KOPT-K1 (cell line): Measurements from ENCODE around the gene TMEM132C.
"Not testable (repeated sequence)": the region's sequence is repeated elsewhere in the genome, so short reads cannot be mapped to it uniquely, and the experiment has no call there.

Experiments
- H3K27ac ChIP-seq: fragments of 200-600 bp; sonication (generic); 2 replicates; pipeline ENCODE4 v1.5.1; 2016; ENCODE audit warnings: antibody characterized with exemption, mild to moderate bottlenecking, low read depth, low read length; ENCODE audit not compliant: poor library complexity, severe bottlenecking
- H3K36me3 ChIP-seq: fragments of 200-600 bp; sonication (generic); 2 replicates; pipeline ENCODE4 v1.5.1; 2017; ENCODE audit warnings: antibody characterized with exemption, mild to moderate bottlenecking, low read length, moderate library complexity; ENCODE audit not compliant: insufficient read depth
- H3K9me3 ChIP-seq: fragments of 200-600 bp; sonication (generic); 2 replicates; pipeline ENCODE4 v1.5.1; 2017; ENCODE audit warnings: antibody characterized with exemption, low read length, mild to moderate bottlenecking; ENCODE audit not compliant: insufficient read depth, poor library complexity, severe bottlenecking

The TMEM132C gene

GRCh38 chr12:128445415-128446127 is 178.6 kb downstream of the TMEM132C start:
- no peaks in the 10 kb centered on the region for H3K36me3 ChIP-seq
- H3K27ac ChIP-seq = no peak overlapping the region

DNA sequence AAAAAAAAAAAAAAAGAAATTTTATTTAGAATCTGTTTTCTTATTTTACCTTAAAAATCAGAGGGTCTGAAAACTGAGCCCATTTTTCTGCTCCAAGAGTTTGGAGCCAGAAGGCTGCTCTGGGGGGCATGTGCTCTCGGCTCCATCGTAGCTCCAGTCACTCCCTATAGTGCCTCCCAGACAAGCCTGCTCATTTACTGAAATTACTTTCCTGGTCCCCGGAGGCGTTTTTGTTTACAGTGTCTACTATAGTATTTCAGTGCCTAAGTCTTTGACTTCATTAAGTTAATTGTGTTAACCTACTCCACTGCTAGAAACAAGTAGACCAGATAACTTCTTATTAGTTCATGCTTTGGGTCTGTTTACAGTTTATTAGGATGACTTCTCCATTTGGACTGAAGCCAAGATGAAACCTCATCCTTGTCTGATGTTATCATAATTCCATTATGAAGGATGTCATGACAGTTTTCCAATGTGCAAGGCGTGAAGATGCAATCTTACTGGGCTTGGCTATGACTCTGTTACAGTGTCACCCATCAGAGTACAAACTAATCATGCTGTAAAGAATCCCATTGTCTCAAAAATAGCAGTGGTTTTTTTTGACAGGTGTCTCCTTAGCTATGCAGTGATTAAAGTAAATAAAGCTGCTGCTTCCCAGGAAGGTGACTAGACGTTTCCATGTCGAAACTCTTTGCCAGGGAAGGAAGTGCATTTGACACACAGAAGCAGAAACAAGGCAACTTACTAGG is 182.3 kb downstream of the TMEM132C start:
- Histone ChIP-seq H3K27ac (no peak overlapping the region), H3K9me3 (no peaks in the 10 kb centered on the region), H3K36me3 (no peaks in the 10 kb centered on the region)

More at GRCh38 chr12:128445415-128446127, 178.6 kb downstream of the TMEM132C start:
- no peaks in the 10 kb centered on the region for H3K9me3 ChIP-seq

- Histone ChIP-seq H3K36me3 (no peaks in the 10 kb centered on the region), H3K27ac (no peak overlapping the region), H3K9me3 (no peaks in the 10 kb centered on the region)
These were observed 183.8 kb downstream of the TMEM132C start for GRCh38 chr12:128450810-128451209.

DNA sequence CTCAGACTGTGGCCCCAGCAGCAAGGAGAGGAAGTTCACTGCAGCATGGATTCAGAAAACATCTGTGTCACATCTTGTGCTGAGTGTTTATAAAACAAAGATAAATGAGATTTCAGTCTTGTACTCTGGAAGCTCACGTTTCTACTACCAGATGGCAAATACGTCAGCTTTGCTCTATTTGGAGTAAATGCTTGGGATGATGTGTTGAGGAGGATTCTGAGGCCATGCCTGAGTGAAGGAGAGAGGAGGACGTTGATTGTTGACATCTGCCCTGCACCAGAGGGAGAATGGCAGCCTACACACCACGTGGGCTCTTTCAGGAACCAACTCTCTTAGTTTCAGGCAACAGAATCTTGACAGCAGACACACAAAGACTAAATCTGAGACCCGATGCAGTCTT is 188.9 kb downstream of the TMEM132C start:
- Histone ChIP-seq H3K9me3 (no peaks in the 10 kb centered on the region), H3K36me3 (no peaks in the 10 kb centered on the region), H3K27ac (no peak overlapping the region)

GRCh38 chr12:128456922-128457321 is 190.0 kb downstream of the TMEM132C start:
- H3K9me3 ChIP-seq = no peaks in the 10 kb centered on the region
- no peaks in the 10 kb centered on the region for H3K36me3 ChIP-seq
- no peak overlapping the region for H3K27ac ChIP-seq

DNA sequence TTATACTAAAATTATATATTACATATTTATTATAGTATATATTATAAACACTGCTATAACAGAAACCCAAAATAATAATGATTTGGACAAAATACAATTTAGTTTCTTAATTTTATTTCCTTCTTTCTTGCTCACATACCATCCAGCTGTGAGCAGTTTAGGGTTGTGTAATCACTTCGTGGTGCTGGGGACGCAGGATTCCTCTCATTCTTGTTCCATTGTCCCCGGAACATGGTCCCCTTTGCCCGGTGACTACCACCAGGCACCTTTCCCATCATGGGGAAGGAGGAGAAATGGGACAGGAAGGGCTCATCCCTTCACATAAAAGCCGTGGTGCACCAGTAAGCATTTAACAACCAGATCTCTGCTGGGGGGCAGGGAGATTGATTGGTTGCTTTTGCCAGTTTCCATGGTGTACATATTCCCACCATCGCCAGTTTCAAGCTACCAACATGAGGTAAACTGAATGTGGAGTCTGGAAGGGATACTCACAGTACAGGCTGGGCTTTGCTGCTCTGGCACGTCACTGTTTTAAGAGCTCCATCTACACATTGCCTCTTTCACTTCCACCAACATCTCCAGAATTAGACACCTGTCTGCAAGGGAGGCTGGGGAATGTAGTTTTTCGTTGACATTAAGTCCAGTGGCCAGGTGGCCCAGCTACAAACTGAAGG is 191.5 kb downstream of the TMEM132C start:
- H3K27ac ChIP-seq = no peak overlapping the region
- no peaks in the 10 kb centered on the region for H3K9me3 ChIP-seq
- H3K36me3 ChIP-seq = no peaks in the 10 kb centered on the region

- H3K9me3 ChIP-seq = no peaks in the 10 kb centered on the region
- H3K36me3 ChIP-seq = no peaks in the 10 kb centered on the region
- no peak overlapping the region for H3K27ac ChIP-seq
These were observed 192.1 kb downstream of the TMEM132C start for GRCh38 chr12:128459067-128459466.

GRCh38 chr12:128463881-128464280 is 196.9 kb downstream of the TMEM132C start:
- no peaks in the 10 kb centered on the region for H3K36me3 ChIP-seq
- peaks cover 8% of the 10 kb centered on the region for H3K9me3 ChIP-seq
- H3K27ac ChIP-seq = no peak overlapping the region

- H3K27ac ChIP-seq = no peak overlapping the region
- H3K9me3 ChIP-seq = peaks cover 8% of the 10 kb centered on the region
- no peaks in the 10 kb centered on the region for H3K36me3 ChIP-seq
These were observed 200.9 kb downstream of the TMEM132C start for GRCh38 chr12:128467882-128468281.

GRCh38 chr12:128468926-128469325 is 202.0 kb downstream of the TMEM132C start:
- Histone ChIP-seq H3K27ac (no peak overlapping the region), H3K9me3 (peaks cover 8% of the 10 kb centered on the region), H3K36me3 (no peaks in the 10 kb centered on the region)

DNA sequence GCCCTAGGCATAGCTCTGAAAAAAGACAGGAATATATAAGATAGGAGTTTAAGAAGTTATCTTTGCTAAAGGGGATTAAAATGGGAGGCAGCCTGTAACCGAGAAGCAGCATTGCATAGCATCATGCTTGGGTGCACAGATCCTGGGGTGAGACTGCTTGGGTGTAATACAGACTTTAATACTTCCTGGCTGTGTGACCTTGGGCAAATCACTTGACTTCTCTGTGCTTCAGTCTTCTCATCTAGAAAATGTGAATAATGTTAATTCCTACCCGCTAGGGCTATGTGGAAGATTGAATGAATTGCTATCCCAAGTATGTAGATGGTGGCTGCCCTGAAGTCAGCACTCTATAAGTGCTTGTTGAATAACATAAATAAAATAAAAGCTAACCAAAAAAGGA is 204.5 kb downstream of the TMEM132C start:
- Histone ChIP-seq H3K36me3 (no peaks in the 10 kb centered on the region), H3K27ac (no peak overlapping the region), H3K9me3 (no peaks in the 10 kb centered on the region)

DNA sequence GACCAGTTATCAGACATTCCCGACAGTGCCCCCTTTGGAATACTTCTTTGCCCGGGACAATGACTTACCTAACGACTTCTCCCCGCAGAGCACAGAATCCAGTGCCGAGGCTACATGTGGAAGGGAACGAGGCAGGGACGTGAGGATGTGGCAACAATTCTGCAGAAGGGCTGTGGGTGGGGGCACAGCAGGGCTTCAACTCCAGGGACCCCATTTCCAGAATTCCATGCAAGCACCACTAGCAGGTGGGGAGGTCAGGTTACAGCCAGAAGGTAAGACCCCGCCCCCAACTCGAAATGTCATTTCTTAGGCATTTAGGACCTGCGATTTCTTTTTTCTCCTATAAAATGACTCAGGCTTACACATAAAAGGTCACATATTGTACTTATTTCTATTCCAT is 207.9 kb downstream of the TMEM132C start:
- Histone ChIP-seq H3K9me3 (no peaks in the 10 kb centered on the region), H3K27ac (no peak overlapping the region)

GRCh38 chr12:128476266-128476665 is 209.3 kb downstream of the TMEM132C start:
- no peaks in the 10 kb centered on the region for H3K36me3 ChIP-seq
- H3K27ac ChIP-seq = no peak overlapping the region
- no peaks in the 10 kb centered on the region for H3K9me3 ChIP-seq

More for the DNA sequence above, 207.9 kb downstream of the TMEM132C start:
- H3K36me3 ChIP-seq = no peaks in the 10 kb centered on the region

DNA sequence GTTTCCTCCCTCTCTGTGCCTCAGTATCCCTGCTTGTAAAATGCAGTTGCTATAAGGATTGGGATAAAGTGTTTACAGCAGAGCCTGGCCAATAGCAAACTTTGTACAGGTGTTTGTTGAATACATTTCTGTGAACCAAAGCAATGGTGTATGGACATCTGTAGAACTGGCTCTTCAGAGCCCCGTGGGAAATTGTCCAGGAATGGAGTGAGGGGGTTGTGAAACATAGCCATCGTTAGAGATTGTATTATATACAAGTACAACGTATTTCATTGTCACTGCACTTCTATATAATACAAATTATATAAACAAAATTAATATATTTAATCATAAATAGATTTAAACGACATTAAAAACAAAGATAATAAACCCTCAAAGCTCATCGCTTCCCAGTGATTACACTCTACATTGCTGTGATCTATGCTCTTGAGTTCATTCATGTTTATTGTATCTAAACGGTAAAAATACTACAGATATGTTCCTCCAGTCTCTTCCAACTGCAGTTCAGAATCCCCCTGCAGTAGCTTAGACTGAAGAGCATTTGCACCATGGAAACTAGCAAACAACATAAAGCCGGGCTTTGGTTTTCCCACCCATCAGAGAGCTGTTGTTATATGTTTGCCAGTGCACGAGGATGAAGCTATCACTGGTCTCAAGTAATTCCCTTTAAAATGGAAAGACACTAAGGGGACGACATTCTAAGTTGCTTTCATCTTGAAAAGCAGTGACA is 216.7 kb downstream of the TMEM132C start:
- Histone ChIP-seq H3K36me3 (no peaks in the 10 kb centered on the region), H3K27ac (no peak overlapping the region), H3K9me3 (no peaks in the 10 kb centered on the region)

GRCh38 chr12:128497376-128497775 is 230.4 kb downstream of the TMEM132C start:
- not testable (repeated sequence) for H3K9me3 ChIP-seq, H3K27ac ChIP-seq, H3K36me3 ChIP-seq
